Cardiac fibroblast (primary cell): ENCODE measurements around the gene MMP17.

Source experiments
- DNase-seq, 2 donors: peaks; one replicate each; pipeline versions ENCODE4 v3.0.0 to v3.0.0-alpha.2; 2010; ENCODE audit warnings: low read depth in 2 of 2
- H3K4me3 ChIP-seq, 2 donors: replicated peaks in 1 of 2; 1 replicate in 1 of 2; 2 replicates in 1 of 2; pipeline ENCODE4 v1.5.1; 2011; ENCODE audit warnings: low read depth in 2 of 2, low read length in 2 of 2, mild to moderate bottlenecking in 2 of 2, moderate library complexity in 1 of 2
- CTCF ChIP-seq: IDR thresholded peaks from one replicate; pipeline ENCODE4 v1.5.1; 2011; ENCODE audit warnings: low read depth, mild to moderate bottlenecking, low read length, inconsistent platforms

The MMP17 gene

GRCh38 chr12:131799195-131799594 is 29.0 kb upstream of the MMP17 start:
- no peak overlapping the region for H3K4me3 ChIP-seq
- no peak for DNase-seq
- TF ChIP-seq CTCF, result no peak

- TF ChIP-seq CTCF, result no peak
Measured at GRCh38 chr12:131799828-131800593, 28.2 kb upstream of the MMP17 start.

GRCh38 chr12:131800594-131801135 is 27.5 kb upstream of the MMP17 start:
- TF ChIP-seq CTCF, result no peak
- no peak for DNase-seq
- H3K4me3 ChIP-seq, result no peak overlapping the region

More at GRCh38 chr12:131799828-131800593, 28.2 kb upstream of the MMP17 start:
- no peak overlapping the region for H3K4me3 ChIP-seq
- DNase-seq, result no peak

GRCh38 chr12:131801254-131801866 is 26.8 kb upstream of the MMP17 start:
- no peak for TF ChIP-seq CTCF
- no peak overlapping the region for H3K4me3 ChIP-seq
- no peak for DNase-seq

GRCh38 chr12:131803961-131804521 is 24.2 kb upstream of the MMP17 start:
- peak; percentile 57 to 63 for DNase-seq
- H3K4me3 ChIP-seq, result no peak overlapping the region

GRCh38 chr12:131805421-131805820 is 22.8 kb upstream of the MMP17 start:
- TF ChIP-seq CTCF, result no peak
- DNase-seq, result no peak

More at GRCh38 chr12:131803961-131804521, 24.2 kb upstream of the MMP17 start:
- TF ChIP-seq CTCF, result no peak

More at GRCh38 chr12:131805421-131805820, 22.8 kb upstream of the MMP17 start:
- no peak overlapping the region for H3K4me3 ChIP-seq
